ENCODE measurements around the gene REV3L.

Gene REV3L

DNA sequence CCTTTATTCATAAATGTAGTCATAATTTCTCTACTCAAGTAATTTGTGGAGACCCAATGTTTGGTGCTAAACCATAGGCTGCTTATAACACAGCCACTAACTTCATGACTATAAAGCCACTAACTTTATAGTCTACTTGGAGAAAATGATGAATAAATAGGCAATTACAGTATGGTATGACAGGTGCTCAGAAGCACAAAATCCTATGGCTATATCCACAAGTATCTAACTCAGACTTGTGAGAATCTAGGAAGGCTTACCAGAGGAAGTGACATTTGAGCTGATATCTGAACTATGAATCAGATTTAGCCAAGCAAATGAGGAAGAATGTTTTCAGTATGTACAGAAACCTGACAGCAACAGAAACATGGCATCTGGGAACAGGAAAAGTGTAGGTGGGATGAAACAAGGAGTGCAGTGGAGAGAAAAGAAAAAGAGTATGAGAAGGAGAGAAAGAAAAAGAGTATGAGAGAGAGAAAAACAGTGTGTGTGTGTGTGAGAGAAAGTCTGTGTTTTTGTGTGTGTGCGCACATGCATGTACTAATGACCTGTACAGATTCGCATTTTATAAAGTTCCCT, 59.9 kb downstream of the REV3L start:
- DNase-seq = no peak

GRCh38 chr6:111418971-111419693, 63.9 kb downstream of the REV3L start:
- DNase-seq = no peak

DNA sequence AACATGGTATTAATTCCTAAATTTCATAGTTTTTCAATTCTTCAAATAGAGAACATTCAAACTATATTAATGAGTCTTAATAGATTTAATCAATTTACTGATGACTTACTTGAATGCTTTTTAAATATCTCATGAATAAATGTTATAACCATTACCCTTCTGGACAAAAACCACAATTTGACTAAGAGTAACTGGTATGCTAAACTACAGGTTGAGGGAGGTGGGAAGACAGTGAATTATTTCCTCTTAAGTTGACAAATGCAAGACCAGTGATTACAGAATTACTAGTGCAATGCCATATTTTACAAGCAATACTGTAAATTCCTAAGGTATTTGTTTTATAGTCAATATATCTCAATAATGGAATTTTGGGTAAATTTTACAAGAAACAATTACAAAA, 65.1 kb downstream of the REV3L start:
- DNase-seq = no peak

GRCh38 chr6:111417181-111417585, 65.8 kb downstream of the REV3L start:
- no peak for DNase-seq

- DNase-seq = no peak
These were observed 66.5 kb downstream of the REV3L start for GRCh38 chr6:111416529-111416928.

DNA sequence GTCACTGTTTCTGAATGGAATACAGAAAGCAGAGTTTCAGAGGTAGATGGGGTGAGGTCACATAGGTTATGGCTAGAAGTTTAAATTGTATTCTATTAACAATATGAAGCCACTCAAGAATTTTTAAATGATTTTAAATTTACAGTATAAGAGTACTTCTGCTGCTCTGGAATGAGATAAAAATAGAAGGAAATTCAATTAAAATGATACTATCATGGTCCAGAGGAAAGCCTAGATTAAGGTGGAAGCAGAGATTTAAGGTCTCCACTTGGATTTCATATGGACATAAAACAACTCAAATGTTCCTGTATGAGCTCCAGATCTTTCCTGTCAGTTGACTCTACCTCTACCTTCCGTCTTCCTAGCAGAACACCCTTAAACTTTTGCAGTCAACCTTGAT, 68.6 kb downstream of the REV3L start:
- no peak for DNase-seq

- DNase-seq = no peak
These were observed 70.9 kb downstream of the REV3L start for GRCh38 chr6:111411978-111412566.

- no peak for DNase-seq
These were observed 72.0 kb downstream of the REV3L start for GRCh38 chr6:111411046-111411445.

DNA sequence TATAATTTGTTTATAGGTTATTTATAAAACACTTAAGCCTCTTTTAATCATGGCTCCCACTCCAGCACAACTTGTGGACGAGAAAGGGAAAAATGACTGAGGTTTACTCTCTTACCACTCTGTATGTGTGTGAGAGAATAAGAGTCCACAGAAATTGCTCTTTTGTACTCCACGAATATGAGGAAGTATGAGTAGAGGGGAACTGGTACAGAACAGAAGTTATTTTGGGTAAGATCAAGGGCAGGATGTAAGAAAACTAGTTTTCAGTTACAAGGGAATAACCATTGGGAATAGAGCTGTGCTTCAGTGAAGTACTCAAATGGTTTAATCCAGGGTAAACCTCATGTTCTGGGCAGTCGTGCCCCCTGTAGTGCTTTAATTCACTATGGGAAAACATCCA, 72.6 kb downstream of the REV3L start:
- no peak for DNase-seq

DNA sequence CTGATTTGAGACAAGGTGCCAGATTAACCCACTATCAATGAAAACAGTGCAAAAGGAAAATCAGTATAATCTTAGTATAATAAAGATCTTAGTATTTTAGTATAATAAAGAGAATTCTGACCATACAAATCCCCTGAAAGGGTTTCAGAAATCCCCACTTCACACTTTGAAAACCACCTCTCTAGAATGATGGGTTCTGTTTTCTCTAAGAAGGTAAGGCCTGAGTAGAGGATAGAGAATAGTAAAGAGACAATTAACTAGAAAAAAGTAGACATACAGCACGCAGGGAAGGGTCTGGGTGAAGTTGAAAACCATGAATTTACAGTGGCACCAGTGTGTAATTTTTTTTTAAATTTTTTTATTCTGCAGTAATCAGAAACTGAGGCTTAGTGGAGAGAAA, 73.6 kb downstream of the REV3L start:
- DNase-seq = no peak

DNA sequence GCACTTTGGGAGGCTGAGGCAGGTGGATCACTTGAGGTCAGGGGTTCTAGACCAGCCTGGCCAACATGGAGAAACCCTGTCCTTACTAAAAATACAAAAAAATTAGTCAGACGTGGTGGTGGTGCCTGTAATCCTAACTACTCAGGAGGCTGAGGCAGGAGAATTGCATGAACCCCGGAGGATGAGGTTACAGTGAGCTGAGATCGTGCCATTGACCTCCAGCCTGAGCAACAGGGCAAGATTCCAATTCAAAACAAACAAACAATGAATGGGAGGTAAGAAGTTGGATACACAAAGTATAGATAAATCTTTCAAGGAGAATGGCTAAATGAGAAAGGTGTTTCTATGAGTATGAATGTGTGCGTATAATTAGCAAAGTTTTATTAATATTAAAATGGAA, 75.3 kb downstream of the REV3L start:
- DNase-seq = no peak

DNA sequence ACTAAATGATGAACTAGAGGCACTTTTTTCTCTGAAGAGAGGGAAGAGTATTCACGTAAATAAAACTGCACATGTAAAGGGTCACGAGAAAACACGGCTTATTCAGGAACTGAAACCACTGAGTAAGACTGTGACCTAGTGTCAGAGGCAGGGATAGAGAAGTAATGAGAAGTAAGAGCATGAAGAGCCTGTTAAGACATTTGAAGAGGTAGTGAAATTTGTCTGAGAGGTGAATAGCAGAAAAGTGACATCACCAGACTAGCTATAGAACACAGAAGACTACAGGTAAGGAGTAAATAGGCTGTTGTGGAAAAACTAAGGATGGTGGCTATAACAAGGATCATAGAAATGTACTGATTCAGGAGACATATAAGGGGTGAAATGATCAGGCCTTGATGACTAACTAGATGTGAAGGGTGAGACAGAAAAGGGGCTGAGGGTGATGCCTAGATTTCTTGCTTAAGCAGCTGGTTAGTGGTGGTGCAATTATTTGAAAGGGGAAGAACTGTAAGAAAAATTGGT, 76.8 kb downstream of the REV3L start:
- no peak for DNase-seq

GRCh38 chr6:111403388-111403787, 79.6 kb downstream of the REV3L start:
- DNase-seq = no peak

DNA sequence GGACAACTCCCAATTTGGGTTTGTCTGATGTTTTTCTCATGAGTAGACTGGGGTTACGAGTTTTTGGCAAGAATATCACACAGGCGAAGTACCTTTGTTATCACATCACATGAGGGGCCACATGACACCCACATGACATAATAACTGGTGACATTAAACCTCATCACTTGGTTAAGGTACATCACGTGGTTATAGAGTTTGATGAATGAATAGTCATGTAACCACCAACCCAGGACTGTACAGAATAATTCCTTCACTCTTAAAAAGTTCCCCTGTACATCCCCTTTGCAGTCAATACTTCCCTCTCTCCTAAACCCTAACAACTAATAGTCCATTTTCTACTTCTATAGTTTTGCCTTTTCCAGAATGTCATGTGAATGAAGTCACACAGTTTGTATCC, 83.4 kb downstream of the REV3L start:
- DNase-seq = no peak

DNA sequence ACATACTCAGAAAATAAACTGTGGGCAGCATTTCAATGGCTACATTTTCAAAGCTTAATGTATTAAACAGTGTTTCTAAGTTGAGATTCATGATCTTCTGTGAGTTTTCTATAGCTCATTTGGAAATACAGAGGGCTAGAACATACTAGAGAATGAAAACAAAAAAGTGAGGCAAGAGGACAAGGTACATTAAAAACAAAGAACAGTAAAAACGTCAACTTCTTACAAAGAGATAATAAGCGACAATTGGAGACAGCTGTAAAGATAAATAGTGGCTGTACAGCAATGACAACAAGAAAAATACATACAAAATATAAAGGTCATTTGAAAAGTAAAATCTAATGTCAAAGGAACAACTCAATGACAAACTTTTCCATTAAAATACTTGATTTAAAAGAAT, 94.3 kb downstream of the REV3L start:
- no peak for DNase-seq

DNA sequence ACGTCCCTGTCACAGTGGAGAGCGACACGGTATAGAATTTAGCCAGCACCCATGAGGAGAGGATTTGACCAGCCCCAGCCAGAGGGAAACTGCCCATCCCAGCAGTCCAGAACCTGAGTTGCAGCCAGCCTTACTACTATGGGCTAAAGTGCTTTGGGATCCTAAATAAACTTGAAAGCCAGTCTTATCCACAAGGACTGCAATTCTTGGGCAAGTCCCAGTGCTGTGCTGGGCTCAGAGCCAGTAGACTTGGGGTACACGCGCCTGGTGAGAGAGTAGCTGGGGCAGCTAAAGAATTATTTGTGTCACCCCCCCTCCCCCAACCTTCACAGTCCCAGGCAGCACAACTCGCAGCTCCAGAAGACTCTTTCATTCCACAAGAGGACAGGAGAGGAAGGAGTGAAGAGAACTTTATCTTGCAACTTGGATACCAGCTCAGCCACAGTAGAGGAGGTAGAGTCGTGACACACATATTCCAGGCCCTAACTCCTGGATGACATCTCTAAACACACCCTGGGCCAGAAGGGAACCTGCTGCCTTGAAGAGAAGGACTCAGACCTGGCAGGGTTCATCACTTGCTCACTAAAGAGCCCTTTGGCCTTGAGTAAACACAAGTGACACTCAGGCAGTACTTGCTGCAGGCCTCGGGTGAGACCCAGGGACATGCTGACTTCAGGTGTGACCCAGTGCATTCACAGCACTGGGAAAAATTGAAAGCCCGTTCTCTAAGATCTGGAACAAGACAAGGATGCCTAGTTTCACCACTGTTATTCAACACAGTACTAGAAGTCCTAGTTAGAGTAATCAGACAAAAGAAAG, 100.3 kb downstream of the REV3L start:
- DNase-seq = no peak

DNA sequence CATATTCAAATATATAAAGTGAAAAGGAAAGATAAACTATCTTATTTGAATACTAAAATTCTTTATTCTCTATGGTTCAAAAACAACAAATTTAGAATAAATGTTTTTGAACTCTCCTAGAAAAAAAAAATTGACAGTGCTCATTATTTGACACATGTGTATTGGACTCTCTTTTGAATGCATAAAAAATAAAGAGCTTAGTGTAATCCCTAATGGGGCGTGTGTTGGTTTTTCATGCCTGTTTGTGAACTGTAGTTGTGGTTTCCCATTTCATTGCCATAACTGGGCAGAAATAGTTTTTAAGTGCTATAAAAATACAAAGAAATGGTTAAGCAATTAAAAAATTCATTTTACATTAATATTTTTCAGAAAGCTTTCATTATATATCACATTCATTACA, 101.3 kb downstream of the REV3L start:
- no peak for DNase-seq

DNA sequence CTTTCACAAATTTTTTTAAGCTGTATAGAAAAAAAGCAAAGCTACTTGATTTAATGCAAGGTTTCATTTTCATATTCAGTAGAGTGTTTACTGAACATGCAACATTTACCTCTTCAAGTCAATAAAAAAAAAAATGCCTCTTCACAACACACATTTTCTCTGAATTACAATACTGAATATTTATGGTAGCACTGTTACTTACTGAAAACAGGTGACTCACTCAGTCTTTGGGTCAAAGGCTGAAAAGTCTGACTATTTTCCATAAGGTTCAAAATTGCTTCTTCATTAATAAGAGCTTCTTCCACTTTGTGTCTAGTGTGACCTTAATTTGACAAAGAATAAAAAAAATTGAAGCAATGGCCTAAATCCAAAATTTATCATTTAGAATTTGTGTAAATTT, 101.9 kb downstream of the REV3L start:
- DNase-seq = no peak

DNA sequence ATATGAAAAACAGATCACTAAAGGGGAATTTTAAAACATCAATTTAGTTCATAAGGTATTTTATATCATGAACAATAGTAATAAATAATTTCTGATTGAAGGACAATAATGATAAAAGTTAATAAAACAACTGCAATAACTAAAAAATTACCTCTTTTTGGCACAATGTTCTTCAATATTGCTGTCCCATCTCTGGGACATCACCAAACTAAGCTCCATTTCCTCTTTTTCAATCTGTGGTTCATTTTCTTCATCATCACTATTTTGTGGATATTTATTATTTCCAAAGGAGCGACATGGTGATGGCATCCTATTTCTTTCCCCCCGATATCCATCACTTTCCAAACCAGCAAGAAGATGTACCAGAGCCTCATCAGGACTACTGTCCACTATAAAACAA, 103.2 kb downstream of the REV3L start:
- no peak for DNase-seq

DNA sequence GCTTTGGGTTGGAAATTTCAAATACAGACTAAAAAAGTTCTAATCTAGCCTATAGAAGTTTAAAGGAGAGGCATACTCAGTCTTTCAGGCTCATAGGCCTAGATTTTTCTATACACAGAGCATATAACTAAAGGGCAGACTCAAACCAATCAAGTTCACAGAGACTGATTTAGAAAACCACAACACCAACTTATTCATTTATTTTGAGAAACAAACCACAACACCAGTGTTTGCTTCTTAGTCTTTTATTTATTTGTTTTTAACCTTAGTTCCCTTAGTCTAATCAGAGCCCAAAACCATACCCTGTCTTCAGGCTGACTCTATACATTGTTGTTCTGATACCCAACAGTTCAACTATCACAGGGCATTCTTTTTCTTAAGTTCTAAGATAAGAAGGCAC, 103.7 kb downstream of the REV3L start:
- DNase-seq = no peak

GRCh38 chr6:111377558-111378120, 105.4 kb downstream of the REV3L start:
- DNase-seq = no peak

DNA sequence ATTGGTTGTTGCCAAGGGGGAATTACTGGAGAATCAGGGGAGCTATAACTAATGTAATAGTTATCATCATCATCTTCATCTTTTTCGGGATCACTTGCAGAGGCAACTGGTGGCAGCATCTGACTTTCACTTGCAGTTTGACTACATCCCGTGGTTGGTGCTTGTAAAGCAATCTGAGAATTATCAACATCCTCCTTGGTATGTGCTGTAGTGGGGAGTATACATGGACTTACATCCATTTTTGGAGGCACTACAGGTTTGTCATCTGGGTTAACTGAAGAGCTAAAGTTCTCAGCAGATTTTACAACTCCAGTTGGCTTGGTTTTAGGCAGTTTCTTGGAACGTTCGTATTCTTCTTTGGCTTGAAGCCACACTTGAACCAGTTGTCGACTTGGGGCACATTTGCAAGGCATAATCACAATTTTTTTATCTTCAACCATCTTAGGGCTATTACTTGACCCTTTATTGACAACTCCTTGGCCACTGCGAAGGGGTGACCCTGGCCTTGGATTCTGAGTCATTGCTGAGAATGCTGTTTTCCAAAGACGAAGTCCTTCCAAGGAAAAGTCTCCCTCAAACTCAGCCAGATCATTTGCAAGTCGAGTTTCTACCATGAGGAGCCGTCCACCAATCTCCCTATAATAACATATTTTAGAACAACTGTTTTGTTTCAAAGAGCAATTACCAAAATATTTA, 115.5 kb downstream of the REV3L start:
- DNase-seq = no peak

- DNase-seq = no peak
These were observed 121.4 kb downstream of the REV3L start for GRCh38 chr6:111361648-111362047.
